HCT116 (cell line): ENCODE measurements around the gene KLRD1. TPM values are rescaled to one million over a fixed set of nuclear protein-coding genes. Genes with fewer than 3 reads are reported as not detected.

Experiments used
- ATAC-seq: fragments of 200-7000 bp; cut with Tn5 transposase; 2 replicates; pipeline ENCODE4 v1.9.1; 2020; ENCODE audit warnings: mild to moderate bottlenecking, moderate library complexity
- BruUV-seq: library from RNA; stranded (reverse); fragments of 400-500 nt; replicated peaks from 2 replicates; lab custom pipeline; 2021; lab: Mats Ljungman, UMichigan
- CTCF ChIA-PET: fragments of 300-600 bp; sonication (Branson Sonifier 250); formaldehyde crosslinking; loops from one replicate; lab custom pipeline; 2021; ENCODE audit warnings: antibody characterized with exemption; lab: Charles Lee
- POLR2A ChIA-PET: fragments of 300-600, 350-600 bp; sonication (Branson Sonifier 250); formaldehyde crosslinking; loops from one replicate; lab custom pipeline; 2021; ENCODE audit warnings: antibody characterized with exemption; lab: Charles Lee
- RAD21 ChIA-PET, 2 experiments: fragments of 300-600 bp; sonication (Branson Sonifier 250); formaldehyde crosslinking; loops; one replicate each; lab custom pipeline; 2023; ENCODE audit warnings: low total read pairs in 2 of 2; ENCODE audit not compliant: uncharacterized antibody in 2 of 2, unreplicated experiment in 2 of 2, low non-redundant PET in 1 of 2; lab: Charles Lee
- DNase-seq: peaks from one replicate; pipeline ENCODE4 v3.0.0-alpha.2; 2010; ENCODE audit warnings: low read depth, low spot score
- H2AFZ ChIP-seq: fragments of 200-600 bp; shearing (Covaris generic), sonication (generic); 2 replicates; pipeline ENCODE4 v1.6.1; 2017; ENCODE audit warnings: low read depth, mixed run types, mixed read lengths, antibody characterized with exemption, low read length; ENCODE audit not compliant: poor library complexity, severe bottlenecking
- H3K27ac ChIP-seq: 2 replicates; pipeline ENCODE4 v1.5.1; 2012; ENCODE audit warnings: low read depth, low read length
- H3K27me3 ChIP-seq: fragments of 200-600 bp; sonication (generic); 2 replicates; pipeline ENCODE4 v1.6.1; 2016; ENCODE audit warnings: mixed run types, low read length, mixed read lengths; ENCODE audit not compliant: insufficient read depth
- H3K36me3 ChIP-seq, 2 experiments: fragments of 200-500 bp in 1 of 2; fragments of 200-600 bp in 1 of 2; sonication (Bioruptor generic) in 1 of 2; sonication (generic) in 1 of 2; 2 replicates each; pipeline versions ENCODE4 v1.5.1 to v1.6.1; 2014 to 2016; ENCODE audit warnings: low read length in 2 of 2, inconsistent platforms in 1 of 2, mixed read lengths in 1 of 2, mixed run types in 1 of 2; ENCODE audit not compliant: insufficient read depth in 2 of 2, control insufficient read depth in 1 of 2
- H3K4me1 ChIP-seq, 2 experiments: fragments of 200-600 bp in 1 of 2; sonication (generic) in 1 of 2; 2 replicates each; pipeline versions ENCODE4 v1.5.1 to v1.6.1; 2012 to 2017; ENCODE audit warnings: low read length in 2 of 2, inconsistent platforms in 1 of 2, mild to moderate bottlenecking in 1 of 2, mixed read lengths in 1 of 2, mixed run types in 1 of 2, moderate library complexity in 1 of 2; ENCODE audit not compliant: insufficient read depth in 2 of 2, control insufficient read depth in 1 of 2
- H3K4me2 ChIP-seq: fragments of 200-600 bp; sonication (generic); 2 replicates; pipeline ENCODE4 v1.6.1; 2017; ENCODE audit warnings: mixed run types, low read length, mixed read lengths
- H3K4me3 ChIP-seq, 2 experiments: fragments of 200-600 bp in 1 of 2; sonication (generic) in 1 of 2; replicated peaks in 1 of 2; 2 replicates each; pipeline ENCODE4 v1.5.1; 2011 to 2016; ENCODE audit warnings: low read length in 2 of 2, control low read depth in 1 of 2, low read depth in 1 of 2, mild to moderate bottlenecking in 1 of 2, mixed read lengths in 1 of 2, mixed run types in 1 of 2
- H3K79me2 ChIP-seq: fragments of 200-600 bp; sonication (generic); 2 replicates; pipeline ENCODE4 v1.6.1; 2017; ENCODE audit warnings: mild to moderate bottlenecking, mixed run types, low read length, moderate library complexity, mixed read lengths; ENCODE audit not compliant: insufficient read depth
- H3K9ac ChIP-seq: fragments of 200-600 bp; sonication (generic); 2 replicates; pipeline ENCODE4 v1.6.1; 2016; ENCODE audit warnings: low read length, mixed read lengths
- H3K9me2 ChIP-seq: fragments of 200-600 bp; sonication (generic), shearing (Covaris generic); 2 replicates; pipeline ENCODE4 v1.6.1; 2017; ENCODE audit warnings: mixed run types, mild to moderate bottlenecking, moderate library complexity; ENCODE audit not compliant: insufficient read depth
- H3K9me3 ChIP-seq, 2 experiments: fragments of 200-500 bp in 1 of 2; fragments of 200-600 bp in 1 of 2; sonication (Bioruptor generic) in 1 of 2; sonication (generic) in 1 of 2; 2 replicates each; pipeline ENCODE4 v1.6.1; 2014 to 2017; ENCODE audit warnings: low read length in 2 of 2, mixed read lengths in 2 of 2, inconsistent platforms in 1 of 2, low read depth in 1 of 2, mild to moderate bottlenecking in 1 of 2, mixed run types in 1 of 2, moderate library complexity in 1 of 2; ENCODE audit not compliant: control insufficient read depth in 1 of 2, insufficient read depth in 1 of 2
- H4K20me1 ChIP-seq: fragments of 200-600 bp; sonication (generic), shearing (Covaris generic); 2 replicates; pipeline ENCODE4 v1.6.1; 2017; ENCODE audit warnings: mixed run types, mild to moderate bottlenecking, moderate library complexity; ENCODE audit not compliant: insufficient read depth
- CBX3 ChIP-seq: IDR thresholded peaks from 2 replicates; pipeline ENCODE4 v1.6.1; 2012; ENCODE audit warnings: low read depth
- CEBPB ChIP-seq: IDR thresholded peaks from 2 replicates; pipeline ENCODE4 v1.6.1; 2012; ENCODE audit warnings: low read depth
- EGR1 ChIP-seq: IDR thresholded peaks from 2 replicates; pipeline ENCODE4 v1.6.1; 2012; ENCODE audit warnings: low read depth
- FOSL1 ChIP-seq: IDR thresholded peaks from 2 replicates; pipeline ENCODE4 v1.6.1; 2012; ENCODE audit warnings: low read depth
- JUND ChIP-seq: IDR thresholded peaks from 2 replicates; pipeline ENCODE4 v1.6.1; 2012
- MAX ChIP-seq: IDR thresholded peaks from 2 replicates; pipeline ENCODE4 v1.6.1; 2012
- POLR2AphosphoS5 ChIP-seq: IDR thresholded peaks from 2 replicates; pipeline ENCODE4 v1.6.1; 2011; ENCODE audit warnings: mild to moderate bottlenecking, low read depth, low read length, moderate library complexity
- RAD21 ChIP-seq: IDR thresholded peaks from 2 replicates; pipeline ENCODE4 v1.6.1; 2012; ENCODE audit warnings: low read depth, mild to moderate bottlenecking
- SIN3A ChIP-seq: IDR thresholded peaks from 2 replicates; pipeline ENCODE4 v1.6.1; 2012; ENCODE audit warnings: low read depth
- SP1 ChIP-seq: IDR thresholded peaks from 2 replicates; pipeline ENCODE4 v1.6.1; 2012; ENCODE audit warnings: low read depth
- TCF7L2 ChIP-seq: IDR thresholded peaks from 2 replicates; pipeline ENCODE4 v1.7.0; 2011; ENCODE audit warnings: borderline replicate concordance, inconsistent platforms; ENCODE audit not compliant: insufficient read depth, insufficient read length; ENCODE audit errors: extremely low read depth
- ZNF274 ChIP-seq: fragments of 200-500 bp; sonication (Bioruptor generic); IDR thresholded peaks from 2 replicates; pipeline ENCODE4 v1.6.1; 2014; ENCODE audit warnings: mild to moderate bottlenecking, low read depth, low read length, inconsistent platforms
- intact Hi-C: fragments of 100-400 bp; cut with micrococcal nuclease; formaldehyde crosslinking; loops from 2 replicates; pipeline ENCODE4 v1.10.0; 2022
- total RNA-seq: library from RNA; stranded (reverse); gene quantifications from one replicate; pipeline ENCODE4 v1.2.1, GENCODE V29; 2021; ENCODE audit not compliant: unreplicated experiment

The KLRD1 gene
- total RNA-seq, 1 experiment from 2014 or later: 0.27 TPM

DNA sequence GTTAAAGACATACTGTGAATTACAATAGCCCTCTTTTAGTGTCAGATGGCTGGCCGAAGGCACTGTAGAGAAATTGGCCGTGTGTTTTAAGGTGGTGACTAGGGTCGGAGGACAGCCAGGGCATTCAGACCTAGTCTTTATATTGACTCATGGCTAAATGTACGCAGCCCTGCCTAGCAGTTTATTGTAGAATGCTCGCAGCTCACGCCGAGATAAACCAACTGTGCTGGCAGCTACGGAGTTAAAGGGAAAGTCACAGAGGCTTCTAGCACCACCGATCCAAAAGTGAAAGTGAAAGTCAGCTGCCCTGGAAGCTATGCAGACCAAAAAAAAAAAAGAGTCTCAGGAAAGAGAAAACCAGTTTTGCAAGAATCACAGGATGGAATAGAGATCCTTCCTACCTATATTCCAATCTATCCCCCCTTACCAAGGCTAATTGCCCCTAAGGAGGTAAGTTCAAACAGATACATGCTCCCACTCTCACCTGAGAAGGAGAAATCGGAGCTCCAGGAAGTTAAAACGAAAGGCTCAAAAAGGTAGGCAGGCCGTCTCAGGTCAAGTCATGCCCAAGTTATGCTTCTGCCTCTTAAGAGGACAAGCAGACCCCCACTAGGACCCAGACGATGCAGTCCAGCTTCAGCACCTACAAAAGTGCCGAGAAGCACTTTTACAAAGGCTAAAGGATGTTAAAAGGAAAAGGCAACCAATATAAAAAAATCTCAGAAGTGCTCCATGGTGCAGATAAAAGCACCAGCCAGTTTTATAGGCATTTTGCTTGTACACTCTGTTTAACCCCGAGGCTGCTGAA lies 57.3 kb downstream of the KLRD1 start:
- DNase-seq (peak; percentile 71), ATAC-seq (peak; percentile 56)
- no peaks in the 10 kb centered on the region for H3K27me3 ChIP-seq
- RAD21 ChIA-PET: interaction anchor here (0.6 kb wide), 2 partner anchors 22 kb away, joined by 4 to 5 read pairs; no protein-coding TSS in a partner anchor
- H3K9ac ChIP-seq: peak overlapping the region; percentile 65
- H4K20me1 ChIP-seq: no peaks in the 10 kb centered on the region
- peak overlapping the region; percentile 71 to 74 for H3K4me3 ChIP-seq
- POLR2A ChIA-PET: interaction anchor here (0.6 to 1.5 kb wide), 5 partner anchors 9 to 183 kb away, joined by 3 to 4 read pairs (median 3); no protein-coding TSS in a partner anchor
- TF ChIP-seq MAX: peak; percentile 64
- peak; percentile 36 for TF ChIP-seq SP1
- TF ChIP-seq SIN3A: peak; percentile 81
- peak; percentile 45; the same call in 1 of the 2 replicates for TF ChIP-seq FOSL1
- TF ChIP-seq RAD21: no peak
- TF ChIP-seq TCF7L2: peak; percentile 81
- peak; percentile 53; the same call in 1 of the 2 replicates for TF ChIP-seq CEBPB
- TF ChIP-seq JUND: peak; percentile 45; the same call in 1 of the 2 replicates
- TF ChIP-seq CBX3: peak; percentile 59; the same call in 1 of the 2 replicates
- TF ChIP-seq POLR2AphosphoS5: peak; percentile 58; the same call in 1 of the 2 replicates
- TF ChIP-seq EGR1: no peak
- no peak for TF ChIP-seq ZNF274
- H3K79me2 ChIP-seq: no peaks in the 10 kb centered on the region
- no peaks in the 10 kb centered on the region for H3K9me2 ChIP-seq
- peaks cover 37 to 52% of the 10 kb centered on the region in 2 experiments; a peak in 3 of 4 replicates for H3K4me1 ChIP-seq
- H3K36me3 ChIP-seq: no peaks in the 10 kb centered on the region
- TSS peak; percentile 66 for BruUV-seq
- CTCF ChIA-PET: interaction anchor here (2.5 to 3.1 kb wide), 3 partner anchors 34 to 385 kb away, joined by 11 to 29 read pairs (median 15); no protein-coding TSS in a partner anchor
- intact Hi-C loops: no loop called here
- H3K4me2 ChIP-seq: peak overlapping the region; percentile 90
- peak overlapping the region; percentile 67 for H2AFZ ChIP-seq
- H3K27ac ChIP-seq: peak overlapping the region; percentile 89
- H3K9me3 ChIP-seq: peaks cover 0 to 7% of the 10 kb centered on the region in 2 experiments; a peak in 2 of 4 replicates
